HCT116 (cell line): Measurements from ENCODE around the gene CPA4. TPM values are rescaled to one million over a fixed set of nuclear protein-coding genes. Genes with fewer than 3 reads are reported as not detected.

Experiments
- ATAC-seq: fragments of 200-7000 bp; cut with Tn5 transposase; 2 replicates; pipeline ENCODE4 v1.9.1; 2020; ENCODE audit warnings: mild to moderate bottlenecking, moderate library complexity
- BruUV-seq: library from RNA; stranded (reverse); fragments of 400-500 nt; replicated peaks from 2 replicates; lab custom pipeline; 2021; lab: Mats Ljungman, UMichigan
- CTCF ChIA-PET: fragments of 300-600 bp; sonication (Branson Sonifier 250); formaldehyde crosslinking; loops from one replicate; lab custom pipeline; 2021; ENCODE audit warnings: antibody characterized with exemption; lab: Charles Lee
- POLR2A ChIA-PET: fragments of 300-600, 350-600 bp; sonication (Branson Sonifier 250); formaldehyde crosslinking; loops from one replicate; lab custom pipeline; 2021; ENCODE audit warnings: antibody characterized with exemption; lab: Charles Lee
- RAD21 ChIA-PET, 2 experiments: fragments of 300-600 bp; sonication (Branson Sonifier 250); formaldehyde crosslinking; loops; one replicate each; lab custom pipeline; 2023; ENCODE audit warnings: low total read pairs in 2 of 2; ENCODE audit not compliant: uncharacterized antibody in 2 of 2, unreplicated experiment in 2 of 2, low non-redundant PET in 1 of 2; lab: Charles Lee
- DNase-seq: peaks from one replicate; pipeline ENCODE4 v3.0.0-alpha.2; 2010; ENCODE audit warnings: low read depth, low spot score
- H2AFZ ChIP-seq: fragments of 200-600 bp; shearing (Covaris generic), sonication (generic); 2 replicates; pipeline ENCODE4 v1.6.1; 2017; ENCODE audit warnings: low read depth, mixed run types, mixed read lengths, antibody characterized with exemption, low read length; ENCODE audit not compliant: poor library complexity, severe bottlenecking
- H3K27ac ChIP-seq: 2 replicates; pipeline ENCODE4 v1.5.1; 2012; ENCODE audit warnings: low read depth, low read length
- H3K27me3 ChIP-seq: fragments of 200-600 bp; sonication (generic); 2 replicates; pipeline ENCODE4 v1.6.1; 2016; ENCODE audit warnings: mixed run types, low read length, mixed read lengths; ENCODE audit not compliant: insufficient read depth
- H3K36me3 ChIP-seq, 2 experiments: fragments of 200-500 bp in 1 of 2; fragments of 200-600 bp in 1 of 2; sonication (Bioruptor generic) in 1 of 2; sonication (generic) in 1 of 2; 2 replicates each; pipeline versions ENCODE4 v1.5.1 to v1.6.1; 2014 to 2016; ENCODE audit warnings: low read length in 2 of 2, inconsistent platforms in 1 of 2, mixed read lengths in 1 of 2, mixed run types in 1 of 2; ENCODE audit not compliant: insufficient read depth in 2 of 2, control insufficient read depth in 1 of 2
- H3K4me1 ChIP-seq, 2 experiments: fragments of 200-600 bp in 1 of 2; sonication (generic) in 1 of 2; 2 replicates each; pipeline versions ENCODE4 v1.5.1 to v1.6.1; 2012 to 2017; ENCODE audit warnings: low read length in 2 of 2, inconsistent platforms in 1 of 2, mild to moderate bottlenecking in 1 of 2, mixed read lengths in 1 of 2, mixed run types in 1 of 2, moderate library complexity in 1 of 2; ENCODE audit not compliant: insufficient read depth in 2 of 2, control insufficient read depth in 1 of 2
- H3K4me2 ChIP-seq: fragments of 200-600 bp; sonication (generic); 2 replicates; pipeline ENCODE4 v1.6.1; 2017; ENCODE audit warnings: mixed run types, low read length, mixed read lengths
- H3K4me3 ChIP-seq, 2 experiments: fragments of 200-600 bp in 1 of 2; sonication (generic) in 1 of 2; replicated peaks in 1 of 2; 2 replicates each; pipeline ENCODE4 v1.5.1; 2011 to 2016; ENCODE audit warnings: low read length in 2 of 2, control low read depth in 1 of 2, low read depth in 1 of 2, mild to moderate bottlenecking in 1 of 2, mixed read lengths in 1 of 2, mixed run types in 1 of 2
- H3K79me2 ChIP-seq: fragments of 200-600 bp; sonication (generic); 2 replicates; pipeline ENCODE4 v1.6.1; 2017; ENCODE audit warnings: mild to moderate bottlenecking, mixed run types, low read length, moderate library complexity, mixed read lengths; ENCODE audit not compliant: insufficient read depth
- H3K9ac ChIP-seq: fragments of 200-600 bp; sonication (generic); 2 replicates; pipeline ENCODE4 v1.6.1; 2016; ENCODE audit warnings: low read length, mixed read lengths
- H3K9me2 ChIP-seq: fragments of 200-600 bp; sonication (generic), shearing (Covaris generic); 2 replicates; pipeline ENCODE4 v1.6.1; 2017; ENCODE audit warnings: mixed run types, mild to moderate bottlenecking, moderate library complexity; ENCODE audit not compliant: insufficient read depth
- H3K9me3 ChIP-seq, 2 experiments: fragments of 200-500 bp in 1 of 2; fragments of 200-600 bp in 1 of 2; sonication (Bioruptor generic) in 1 of 2; sonication (generic) in 1 of 2; 2 replicates each; pipeline ENCODE4 v1.6.1; 2014 to 2017; ENCODE audit warnings: low read length in 2 of 2, mixed read lengths in 2 of 2, inconsistent platforms in 1 of 2, low read depth in 1 of 2, mild to moderate bottlenecking in 1 of 2, mixed run types in 1 of 2, moderate library complexity in 1 of 2; ENCODE audit not compliant: control insufficient read depth in 1 of 2, insufficient read depth in 1 of 2
- H4K20me1 ChIP-seq: fragments of 200-600 bp; sonication (generic), shearing (Covaris generic); 2 replicates; pipeline ENCODE4 v1.6.1; 2017; ENCODE audit warnings: mixed run types, mild to moderate bottlenecking, moderate library complexity; ENCODE audit not compliant: insufficient read depth
- CBX3 ChIP-seq: IDR thresholded peaks from 2 replicates; pipeline ENCODE4 v1.6.1; 2012; ENCODE audit warnings: low read depth
- EGR1 ChIP-seq: IDR thresholded peaks from 2 replicates; pipeline ENCODE4 v1.6.1; 2012; ENCODE audit warnings: low read depth
- ELF1 ChIP-seq: IDR thresholded peaks from 2 replicates; pipeline ENCODE4 v1.6.1; 2012; ENCODE audit warnings: low read depth, borderline replicate concordance
- EZH2 ChIP-seq: fragments of 200-600 bp; sonication (generic); IDR thresholded peaks from 2 replicates; pipeline ENCODE4 v1.6.1; 2017; ENCODE audit warnings: antibody characterized with exemption, mixed run types
- EZH2phosphoT487 ChIP-seq: fragments of 200-600 bp; IDR thresholded peaks from 2 replicates; pipeline ENCODE4 v1.6.1; 2018; ENCODE audit warnings: antibody characterized with exemption, borderline replicate concordance
- FOSL1 ChIP-seq: IDR thresholded peaks from 2 replicates; pipeline ENCODE4 v1.6.1; 2012; ENCODE audit warnings: low read depth
- POLR2A ChIP-seq: IDR thresholded peaks from 2 replicates; pipeline ENCODE4 v1.7.0; 2011; ENCODE audit warnings: borderline replicate concordance; ENCODE audit not compliant: insufficient read depth, insufficient read length; ENCODE audit errors: extremely low read depth
- POLR2AphosphoS5 ChIP-seq: IDR thresholded peaks from 2 replicates; pipeline ENCODE4 v1.6.1; 2011; ENCODE audit warnings: mild to moderate bottlenecking, low read depth, low read length, moderate library complexity
- RAD21 ChIP-seq: IDR thresholded peaks from 2 replicates; pipeline ENCODE4 v1.6.1; 2012; ENCODE audit warnings: low read depth, mild to moderate bottlenecking
- SIN3A ChIP-seq: IDR thresholded peaks from 2 replicates; pipeline ENCODE4 v1.6.1; 2012; ENCODE audit warnings: low read depth
- SRF ChIP-seq: IDR thresholded peaks from 2 replicates; pipeline ENCODE4 v1.6.1; 2012; ENCODE audit warnings: low read depth
- ZNF274 ChIP-seq: fragments of 200-500 bp; sonication (Bioruptor generic); IDR thresholded peaks from 2 replicates; pipeline ENCODE4 v1.6.1; 2014; ENCODE audit warnings: mild to moderate bottlenecking, low read depth, low read length, inconsistent platforms
- intact Hi-C: fragments of 100-400 bp; cut with micrococcal nuclease; formaldehyde crosslinking; loops from 2 replicates; pipeline ENCODE4 v1.10.0; 2022
- total RNA-seq: library from RNA; stranded (reverse); gene quantifications from one replicate; pipeline ENCODE4 v1.2.1, GENCODE V29; 2021; ENCODE audit not compliant: unreplicated experiment
- TF ChIP-seq, protein P1 (sequence below): IDR thresholded peaks from 2 replicates; pipeline ENCODE4 v1.6.1; 2012
- TF ChIP-seq, protein P2 (sequence below): IDR thresholded peaks from 2 replicates; pipeline ENCODE4 v1.6.1; 2012
- TF ChIP-seq, protein P3 (sequence below): IDR thresholded peaks from 2 replicates; pipeline ENCODE4 v1.6.1; 2011; ENCODE audit warnings: mild to moderate bottlenecking, low read length, moderate library complexity; ENCODE audit not compliant: insufficient replicate concordance; ENCODE audit errors: extremely low read depth

Gene CPA4
- total RNA-seq, 1 experiment from 2014 or later = 38.7 TPM

DNA sequence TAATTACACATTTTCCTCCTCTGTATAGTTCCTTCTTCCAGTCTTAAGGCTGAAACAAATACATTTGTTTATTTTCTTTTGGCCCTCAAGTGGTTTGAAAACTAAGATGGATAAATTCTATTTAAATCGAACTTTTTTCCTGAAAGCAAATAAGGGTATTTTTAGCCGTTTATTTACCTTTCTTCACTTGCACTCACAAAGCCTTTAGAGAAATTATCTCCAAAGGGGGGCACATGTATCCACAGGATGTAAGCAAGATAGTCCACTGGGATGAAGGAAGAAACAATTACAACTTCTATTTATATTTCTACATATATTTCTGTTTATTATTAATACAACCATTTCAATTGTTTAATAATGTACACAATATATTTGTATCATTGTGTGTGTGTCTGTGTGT, 10.2 kb downstream of the CPA4 start:
- DNase-seq = no peak
- no peaks in the 10 kb centered on the region for H4K20me1 ChIP-seq
- CTCF ChIA-PET = no interaction called here
- H3K36me3 ChIP-seq = peaks cover 0 to 37% of the 10 kb centered on the region in 2 experiments; a peak in 1 of 4 replicates
- no TSS peak for BruUV-seq
- H3K27ac ChIP-seq = no peak overlapping the region
- intact Hi-C loops = no loop called here
- no peak overlapping the region for H2AFZ ChIP-seq
- no peaks in the 10 kb centered on the region for H3K9me3 ChIP-seq
- POLR2A ChIA-PET = interaction anchor here (3.4 kb wide), 1 partner anchor 10 kb away, joined by 15 read pairs; the partner anchor contains the start of gene CPA4
- no peaks in the 10 kb centered on the region for H3K4me1 ChIP-seq
- no peaks in the 10 kb centered on the region for H3K9me2 ChIP-seq
- no peak overlapping the region for H3K9ac ChIP-seq
- RAD21 ChIA-PET = no interaction called here
- no peak overlapping the region for H3K4me3 ChIP-seq
- H3K27me3 ChIP-seq = no peaks in the 10 kb centered on the region
- no peak overlapping the region for H3K4me2 ChIP-seq
- no peak for ATAC-seq
- TF ChIP-seq, protein P1, sequence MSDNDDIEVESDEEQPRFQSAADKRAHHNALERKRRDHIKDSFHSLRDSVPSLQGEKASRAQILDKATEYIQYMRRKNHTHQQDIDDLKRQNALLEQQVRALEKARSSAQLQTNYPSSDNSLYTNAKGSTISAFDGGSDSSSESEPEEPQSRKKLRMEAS = no peak
- TF ChIP-seq EGR1 = no peak
- TF ChIP-seq, protein P2, sequence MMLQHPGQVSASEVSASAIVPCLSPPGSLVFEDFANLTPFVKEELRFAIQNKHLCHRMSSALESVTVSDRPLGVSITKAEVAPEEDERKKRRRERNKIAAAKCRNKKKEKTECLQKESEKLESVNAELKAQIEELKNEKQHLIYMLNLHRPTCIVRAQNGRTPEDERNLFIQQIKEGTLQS = no peak
- no peak for TF ChIP-seq EZH2phosphoT487
- TF ChIP-seq SIN3A = no peak
- TF ChIP-seq, protein P3, sequence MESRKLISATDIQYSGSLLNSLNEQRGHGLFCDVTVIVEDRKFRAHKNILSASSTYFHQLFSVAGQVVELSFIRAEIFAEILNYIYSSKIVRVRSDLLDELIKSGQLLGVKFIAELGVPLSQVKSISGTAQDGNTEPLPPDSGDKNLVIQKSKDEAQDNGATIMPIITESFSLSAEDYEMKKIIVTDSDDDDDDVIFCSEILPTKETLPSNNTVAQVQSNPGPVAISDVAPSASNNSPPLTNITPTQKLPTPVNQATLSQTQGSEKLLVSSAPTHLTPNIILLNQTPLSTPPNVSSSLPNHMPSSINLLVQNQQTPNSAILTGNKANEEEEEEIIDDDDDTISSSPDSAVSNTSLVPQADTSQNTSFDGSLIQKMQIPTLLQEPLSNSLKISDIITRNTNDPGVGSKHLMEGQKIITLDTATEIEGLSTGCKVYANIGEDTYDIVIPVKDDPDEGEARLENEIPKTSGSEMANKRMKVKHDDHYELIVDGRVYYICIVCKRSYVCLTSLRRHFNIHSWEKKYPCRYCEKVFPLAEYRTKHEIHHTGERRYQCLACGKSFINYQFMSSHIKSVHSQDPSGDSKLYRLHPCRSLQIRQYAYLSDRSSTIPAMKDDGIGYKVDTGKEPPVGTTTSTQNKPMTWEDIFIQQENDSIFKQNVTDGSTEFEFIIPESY = no peak
- no peaks in the 10 kb centered on the region for H3K79me2 ChIP-seq

DNA sequence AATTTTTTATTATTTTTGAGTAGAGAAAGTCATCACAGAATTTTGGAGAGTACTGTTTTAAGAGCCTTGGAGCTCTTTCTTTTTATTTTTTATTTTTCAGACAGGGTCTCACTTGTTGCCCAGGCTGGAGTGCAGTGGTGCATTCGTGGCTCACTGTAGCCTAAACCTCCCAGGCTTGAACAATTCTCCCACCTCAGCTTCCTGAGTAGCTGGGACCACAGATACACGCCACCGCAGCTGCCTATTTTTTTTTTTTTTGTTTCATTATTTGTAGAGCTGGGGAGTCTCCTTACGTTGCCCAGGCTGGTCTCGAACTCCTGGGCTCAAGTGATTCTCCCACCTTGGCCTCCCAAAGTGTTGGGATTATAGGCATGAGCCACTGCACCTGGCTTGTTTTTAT, 10.6 kb downstream of the CPA4 start:
- ATAC-seq = no peak
- CTCF ChIA-PET = no interaction called here

More for the DNA sequence above, 10.6 kb downstream of the CPA4 start:
- Histone ChIP-seq H3K4me3 (no peak overlapping the region), H3K27ac (no peak overlapping the region), H3K9me2 (no peaks in the 10 kb centered on the region), H3K9ac (no peak overlapping the region), H3K4me1 (no peaks in the 10 kb centered on the region), H3K9me3 (no peaks in the 10 kb centered on the region), H3K4me2 (no peak overlapping the region), H4K20me1 (no peaks in the 10 kb centered on the region), H3K79me2 (no peaks in the 10 kb centered on the region), H3K27me3 (no peaks in the 10 kb centered on the region), H3K36me3 (peaks cover 0 to 33% of the 10 kb centered on the region in 2 experiments; a peak in 1 of 4 replicates), H2AFZ (no peak overlapping the region)
- no peak for TF ChIP-seq ELF1
- no peak for TF ChIP-seq ZNF274
- no peak for TF ChIP-seq CBX3
- TF ChIP-seq RAD21 = no peak
- TF ChIP-seq POLR2A = no peak
- no peak for TF ChIP-seq EZH2
- TF ChIP-seq POLR2AphosphoS5 = no peak
- no peak for TF ChIP-seq EGR1
- no peak for TF ChIP-seq EZH2phosphoT487
- TF ChIP-seq SIN3A = no peak
- no peak for TF ChIP-seq FOSL1
- TF ChIP-seq SRF = no peak
- TF ChIP-seq, protein P2 = no peak
- ChIA-PET RAD21 (no interaction called here), POLR2A (interaction anchor here (3.4 kb wide), 1 partner anchor 10 kb away, joined by 15 read pairs; the partner anchor contains the start of gene CPA4)
- intact Hi-C loops = no loop called here
- BruUV-seq = no TSS peak
- no peak for DNase-seq
